HepG2 (cell line): ENCODE data around the gene MGAT4C. TPM values are rescaled to one million over a fixed set of nuclear protein-coding genes. Genes with fewer than 3 reads are reported as not detected.

Experiments used
- ATAC-seq: fragments of 200-7000 bp; cut with Tn5 transposase; 3 replicates; pipeline ENCODE4 v1.9.1; 2020; ENCODE audit warnings: mild to moderate bottlenecking, moderate library complexity
- BruUV-seq: library from RNA; stranded (reverse); fragments of 400-500 nt; replicated peaks from 2 replicates; lab custom pipeline; 2021; lab: Mats Ljungman, UMichigan
- CTCF ChIA-PET: fragments of 300-600 bp; formaldehyde crosslinking; extraction: SDS; loops from one replicate; lab custom pipeline; 2021; ENCODE audit warnings: low total read pairs, inconsistent platforms, low intra/inter-chr PET ratio; lab: Yijun Ruan, JAX
- POLR2A ChIA-PET: fragments of 350-600 bp; sonication (Branson Sonifier 250); formaldehyde crosslinking; loops from one replicate; lab custom pipeline; 2020; ENCODE audit warnings: antibody characterized with exemption, inconsistent platforms; lab: Yijun Ruan, JAX
- DNase-seq: peaks from one replicate; pipeline ENCODE4 v3.0.0-alpha.2; 2015; ENCODE audit warnings: low spot score
- FAIRE-seq: peaks from 3 replicates; lab custom pipeline; 2011; peaks lifted over from hg19 to GRCh38; lab: Jason Lieb, UNC
- H2AFZ ChIP-seq: one replicate; pipeline ENCODE4 v1.6.1; 2011; ENCODE audit warnings: low read length, inconsistent platforms
- H3K27ac ChIP-seq: fragments of 300-600 bp; 3 replicates; pipeline ENCODE4 v1.8.0; 2011; ENCODE audit warnings: mixed run types, mild to moderate bottlenecking, mixed read lengths, low read length, inconsistent platforms; ENCODE audit not compliant: insufficient read depth; ENCODE audit errors: extremely low read length
- H3K27me3 ChIP-seq, 2 experiments: fragments of 200-600 bp in 1 of 2; 2 replicates in 1 of 2; 3 replicates in 1 of 2; pipeline versions ENCODE4 v1.6.0 to v1.8.0; 2011; ENCODE audit warnings: low read length in 2 of 2, mild to moderate bottlenecking in 2 of 2, moderate library complexity in 2 of 2, inconsistent platforms in 1 of 2; ENCODE audit not compliant: insufficient read depth in 2 of 2, control insufficient read depth in 1 of 2
- H3K36me3 ChIP-seq, 2 experiments: fragments of 200-600 bp in 1 of 2; replicated peaks in 1 of 2; 2 replicates in 1 of 2; 3 replicates in 1 of 2; pipeline versions ENCODE4 v1.5.1 to v1.8.0; 2011; ENCODE audit warnings: low read length in 2 of 2, inconsistent platforms in 1 of 2; ENCODE audit not compliant: insufficient read depth in 2 of 2, control insufficient read depth in 1 of 2
- H3K4me1 ChIP-seq: 2 replicates; pipeline ENCODE4 v1.5.1; 2012; ENCODE audit warnings: low read length, inconsistent platforms; ENCODE audit not compliant: insufficient read depth
- H3K4me2 ChIP-seq: 2 replicates; pipeline ENCODE4 v1.6.0; 2011; ENCODE audit warnings: low read depth, low read length, inconsistent platforms
- H3K4me3 ChIP-seq, 3 experiments: fragments of 200-600 bp in 1 of 3; sonication (generic), shearing (Covaris generic) in 1 of 3; replicated peaks in 1 of 3; 2 replicates each; pipeline ENCODE4 v1.5.1; 2011 to 2016; ENCODE audit warnings: low read length in 3 of 3, inconsistent platforms in 2 of 3, low read depth in 2 of 3, mild to moderate bottlenecking in 2 of 3, control low read depth in 1 of 3, mixed read lengths in 1 of 3; ENCODE audit not compliant: insufficient read depth in 1 of 3
- H3K79me2 ChIP-seq: one replicate; pipeline ENCODE4 v1.6.1; 2011; ENCODE audit warnings: low read length, inconsistent platforms; ENCODE audit not compliant: insufficient read depth
- H3K9ac ChIP-seq: 2 replicates; pipeline ENCODE4 v1.6.0; 2011; ENCODE audit warnings: mild to moderate bottlenecking, low read depth, low read length, inconsistent platforms; ENCODE audit not compliant: insufficient read depth
- H3K9me3 ChIP-seq: 2 replicates; pipeline ENCODE4 v1.5.1; 2012; ENCODE audit warnings: mild to moderate bottlenecking, low read length
- H4K20me1 ChIP-seq: 2 replicates; pipeline ENCODE4 v1.6.0; 2011; ENCODE audit warnings: inconsistent platforms, mild to moderate bottlenecking, low read length, moderate library complexity; ENCODE audit not compliant: insufficient read depth
- YY1 ChIP-seq: IDR thresholded peaks from 2 replicates; pipeline ENCODE4 v1.6.1; 2011; ENCODE audit warnings: low read length, low read depth, moderate library complexity, mild to moderate bottlenecking; ENCODE audit not compliant: insufficient read depth, insufficient replicate concordance
- ZBTB34 ChIP-seq: sonication (generic); formaldehyde crosslinking; IDR thresholded peaks from 2 replicates; pipeline ENCODE4 v1.8.0; 2022; ENCODE audit warnings: mild to moderate bottlenecking, missing genetic modification reagents
- ZBTB4 ChIP-seq: sonication (generic); formaldehyde crosslinking; IDR thresholded peaks from 2 replicates; pipeline ENCODE4 v1.4.0; 2020; ENCODE audit warnings: missing genetic modification reagents, mild to moderate bottlenecking, borderline replicate concordance
- WGBS: methylation state at CpG from one replicate; pipeline ENCODE4 v1.1.6; 2017; ENCODE audit warnings: low lambda C conversion rate; 5-methylcytosine and 5-hydroxymethylcytosine counted together
- in situ Hi-C: cut with HindIII; loops from 2 replicates; pipeline ENCODE4 v1.10.0; 2017; ENCODE audit warnings: low pct_unique_long_range_greater_than_20kb; ENCODE audit not compliant: extremely low pct_ligation_motif_present
- intact Hi-C: fragments of 100-400 bp; cut with micrococcal nuclease; formaldehyde crosslinking; loops from one replicate; pipeline ENCODE4 v1.10.0; 2022; ENCODE audit not compliant: unreplicated experiment
- polyA plus RNA-seq, 8 experiments: library from polyadenylated mRNA; depleted of rRNA in 3 of 8; stranded (reverse) in 7 of 8; unstranded in 1 of 8; fragments of >200 nt; fragmentation: Illumina TruSeq in 4 of 8; extraction: Trizol in 4 of 8; gene quantifications; 2 replicates each; pipeline versions ENCODE4 v1.2.1 to v1.2.3, GENCODE V29; 2011 to 2016; ENCODE audit warnings: low read depth in 4 of 8, missing spikeins in 1 of 8, mixed read lengths in 1 of 8; ENCODE audit not compliant: insufficient read depth in 1 of 8
- total RNA-seq, 5 experiments: library from RNA; depleted of rRNA; stranded (reverse); fragments of >200 nt; fragmentation: Illumina TruSeq; extraction: Trizol; gene quantifications; 2 replicates each; pipeline ENCODE4 v1.2.3, GENCODE V29; 2016; ENCODE audit warnings: low read depth in 1 of 5

The MGAT4C gene
- total and polyA plus RNA-seq, 2 of the 13 experiments (the other 11 are each of a cell fraction or from before 2014, with no cell fraction given): not detected

- no peaks in the 10 kb centered on the region for H3K4me1 ChIP-seq
- H3K79me2 ChIP-seq: no peaks in the 10 kb centered on the region
- in situ Hi-C loops: no loop called here
- ATAC-seq (no peak), FAIRE-seq (no peak), DNase-seq (no peak)
- H3K9ac ChIP-seq: no peak overlapping the region
- no peak overlapping the region for H2AFZ ChIP-seq
- ChIA-PET CTCF (no interaction called here), POLR2A (no interaction called here)
- BruUV-seq: no TSS peak
- H3K4me2 ChIP-seq: no peak overlapping the region
- WGBS: 3% methylated on average over 1 of the region's 1 CpG
- H3K9me3 ChIP-seq: no peaks in the 10 kb centered on the region
- no peaks in the 10 kb centered on the region for H3K27me3 ChIP-seq
- intact Hi-C loops: no loop called here
- no peak overlapping the region for H3K4me3 ChIP-seq
- H3K36me3 ChIP-seq: no peaks in the 10 kb centered on the region
- TF ChIP-seq ZBTB4 (CRISPR knock-in tag): no peak
- TF ChIP-seq YY1: no peak
- TF ChIP-seq ZBTB34 (CRISPR knock-in tag): no peak
- H3K27ac ChIP-seq: no peak overlapping the region
- H4K20me1 ChIP-seq: no peaks in the 10 kb centered on the region
Measured at GRCh38 chr12:85955127-85955526, 301.1 kb downstream of the MGAT4C start.
